SK-N-MC (cell line): ENCODE data around the gene ARHGEF1.
"Not testable (repeated sequence)": the region's sequence is repeated elsewhere in the genome, so short reads cannot be mapped to it uniquely, and the experiment has no call there.

Experiments
- DNase-seq: peaks from one replicate; pipeline ENCODE4 v3.0.0-alpha.2; 2011; ENCODE audit warnings: low read depth, low spot score
- H3K27ac ChIP-seq: fragments of 200-600 bp; sonication (generic); 2 replicates; pipeline ENCODE4 v1.5.1; 2016; ENCODE audit warnings: mixed run types
- H3K36me3 ChIP-seq: fragments of 200-600 bp; sonication (generic); 2 replicates; pipeline ENCODE4 v1.6.1; 2017; ENCODE audit warnings: antibody characterized with exemption, low read length, mixed read lengths; ENCODE audit not compliant: insufficient read depth
- H3K4me3 ChIP-seq: fragments of 200-600 bp; sonication (generic); 2 replicates; pipeline ENCODE4 v1.5.1; 2016
- H3K9ac ChIP-seq: fragments of 200-600 bp; sonication (generic); 2 replicates; pipeline ENCODE4 v1.8.0; 2017; ENCODE audit warnings: mixed run types, mixed read lengths; ENCODE audit not compliant: insufficient read length
- H3K9me3 ChIP-seq: fragments of 200-600 bp; sonication (generic); 2 replicates; pipeline ENCODE4 v1.6.1; 2017; ENCODE audit warnings: low read depth, mild to moderate bottlenecking, antibody characterized with exemption, low read length, moderate library complexity, mixed read lengths
- EZH2 ChIP-seq: fragments of 200-600 bp; sonication (generic); IDR thresholded peaks from one replicate; pipeline ENCODE4 v1.6.1; 2017; ENCODE audit warnings: antibody characterized with exemption
- FOXP2 ChIP-seq: optimal IDR thresholded peaks from 2 replicates; pipeline ENCODE3; 2011; ENCODE audit warnings: mild to moderate bottlenecking, moderate library complexity; ENCODE audit not compliant: insufficient read depth; ENCODE audit errors: extremely low read length, control extremely low read depth
- POLR2AphosphoS5 ChIP-seq: IDR thresholded peaks from 2 replicates; pipeline ENCODE4 v1.6.1; 2012; ENCODE audit warnings: mild to moderate bottlenecking, low read depth, low read length, borderline replicate concordance

Gene ARHGEF1

GRCh38 chr19:41909706-41910105 lies 26.7 kb downstream of the ARHGEF1 start:
- Histone ChIP-seq H3K9me3 (no peaks in the 10 kb centered on the region), H3K4me3 (no peak overlapping the region), H3K27ac (no peak overlapping the region), H3K36me3 (peaks cover 13% of the 10 kb centered on the region; the same call in 1 of the 2 replicates), H3K9ac (no peak overlapping the region)
- DNase-seq = no peak
- TF ChIP-seq POLR2AphosphoS5 (no peak), FOXP2 (no peak), EZH2 (no peak)

- TF ChIP-seq POLR2AphosphoS5 (no peak; the same call in 1 of the 2 replicates), EZH2 (no peak), FOXP2 (no peak)
- Histone ChIP-seq H3K9ac (no peak overlapping the region), H3K9me3 (no peaks in the 10 kb centered on the region), H3K36me3 (peaks cover 6% of the 10 kb centered on the region; the same call in 1 of the 2 replicates), H3K4me3 (no peak overlapping the region), H3K27ac (no peak overlapping the region)
- DNase-seq = no peak
Observed at GRCh38 chr19:41910240-41910991, 27.4 kb downstream of the ARHGEF1 start.

- TF ChIP-seq FOXP2 (no peak), POLR2AphosphoS5 (no peak), EZH2 (no peak)
- DNase-seq = no peak
- Histone ChIP-seq H3K9me3 (no peaks in the 10 kb centered on the region), H3K27ac (no peak overlapping the region), H3K36me3 (peaks cover 4% of the 10 kb centered on the region; the same call in 1 of the 2 replicates), H3K4me3 (no peak overlapping the region), H3K9ac (no peak overlapping the region)
Observed at GRCh38 chr19:41910992-41911888, 28.3 kb downstream of the ARHGEF1 start.

- Histone ChIP-seq H3K27ac (no peak overlapping the region), H3K4me3 (no peak overlapping the region), H3K36me3 (no peaks in the 10 kb centered on the region), H3K9me3 (no peaks in the 10 kb centered on the region), H3K9ac (no peak overlapping the region)
- TF ChIP-seq EZH2 (no peak), FOXP2 (no peak), POLR2AphosphoS5 (no peak)
- no peak for DNase-seq
Observed at GRCh38 chr19:41911889-41912731, 29.1 kb downstream of the ARHGEF1 start.

GRCh38 chr19:41912899-41913537 lies 30.0 kb downstream of the ARHGEF1 start:
- Histone ChIP-seq H3K9me3 (no peaks in the 10 kb centered on the region), H3K36me3 (no peaks in the 10 kb centered on the region), H3K27ac (no peak overlapping the region), H3K4me3 (no peak overlapping the region), H3K9ac (no peak overlapping the region)
- no peak for DNase-seq
- TF ChIP-seq FOXP2 (no peak), EZH2 (no peak), POLR2AphosphoS5 (no peak)

- H3K4me3 ChIP-seq = no peak overlapping the region
- no peak for DNase-seq
- H3K9ac ChIP-seq = no peak overlapping the region
- no peak for TF ChIP-seq EZH2
- TF ChIP-seq POLR2AphosphoS5 = no peak
- no peak for TF ChIP-seq FOXP2
- no peaks in the 10 kb centered on the region for H3K9me3 ChIP-seq
- H3K36me3 ChIP-seq = no peaks in the 10 kb centered on the region
- no peak overlapping the region for H3K27ac ChIP-seq
Observed at GRCh38 chr19:41913538-41914423, 30.8 kb downstream of the ARHGEF1 start.

- H3K36me3 ChIP-seq, H3K4me3 ChIP-seq, DNase-seq, H3K27ac ChIP-seq, H3K9ac ChIP-seq, H3K9me3 ChIP-seq: not testable (repeated sequence)
Observed at GRCh38 chr19:41914424-41914834, 31.4 kb downstream of the ARHGEF1 start.
